B cell (primary cell): ENCODE measurements around the gene ERVFRD-1. TPM values are rescaled to one million over a fixed set of nuclear protein-coding genes. Genes with fewer than 3 reads are reported as not detected.

Experiments used
- ATAC-seq: fragments of 200-7000 bp; cut with Tn5 transposase; one replicate; pipeline ENCODE4 v1.10.0; 2021; ENCODE audit warnings: low read depth, mild to moderate bottlenecking, moderate number of reproducible peaks, moderate library complexity
- CTCF ChIA-PET: fragments of 350-600 bp; sonication (Branson Sonifier 250); formaldehyde crosslinking; loops from one replicate; lab custom pipeline; 2021; ENCODE audit warnings: antibody characterized with exemption, inconsistent platforms; lab: Charles Lee
- POLR2A ChIA-PET: fragments of 350-600 bp; sonication (Branson Sonifier 250); formaldehyde crosslinking; loops from one replicate; lab custom pipeline; 2021; ENCODE audit warnings: antibody characterized with exemption; lab: Charles Lee
- DNase-seq: peaks from one replicate; pipeline ENCODE4 v3.0.0; 2013
- H2AFZ ChIP-seq: 2 replicates; pipeline ENCODE4 v1.6.1; 2012; ENCODE audit warnings: mild to moderate bottlenecking, low read depth, low read length; ENCODE audit not compliant: insufficient read depth, poor library complexity, severe bottlenecking
- H3K27ac ChIP-seq, 2 donors: 1 replicate in 1 of 2; 2 replicates in 1 of 2; pipeline ENCODE4 v1.5.1; 2012 to 2013; ENCODE audit warnings: low read length in 2 of 2, mild to moderate bottlenecking in 2 of 2, moderate library complexity in 1 of 2
- H3K27me3 ChIP-seq, 4 experiments: fragments of 200-600 bp in 1 of 4; sonication (generic) in 1 of 4; replicated peaks in 1 of 4; 1 replicate in 2 of 4; 2 replicates in 2 of 4; pipeline versions ENCODE4 v1.6.1 to v1.7.0; 2013 to 2016; ENCODE audit warnings: low read length in 3 of 4, mild to moderate bottlenecking in 2 of 4, mixed read lengths in 1 of 4, moderate library complexity in 1 of 4; ENCODE audit not compliant: insufficient read depth in 4 of 4, control insufficient read depth in 3 of 4; ENCODE audit errors: control extremely low read depth in 1 of 4
- H3K36me3 ChIP-seq, 2 experiments: replicated peaks in 1 of 2; 1 replicate in 1 of 2; 2 replicates in 1 of 2; pipeline versions ENCODE4 v1.6.1 to v1.7.1; 2013; ENCODE audit warnings: low read length in 1 of 2; ENCODE audit not compliant: insufficient read depth in 2 of 2, control insufficient read depth in 1 of 2; ENCODE audit errors: control extremely low read depth in 1 of 2, extremely low read depth in 1 of 2
- H3K4me1 ChIP-seq, 2 donors: fragments of 200-600 bp in 1 of 2; sonication (generic) in 1 of 2; 1 replicate in 1 of 2; 2 replicates in 1 of 2; pipeline versions ENCODE4 v1.5.1 to v1.6.1; 2013 to 2017; ENCODE audit warnings: low read length in 2 of 2; ENCODE audit not compliant: control insufficient read depth in 2 of 2, insufficient read depth in 2 of 2
- H3K4me2 ChIP-seq: replicated peaks from 2 replicates; pipeline ENCODE3; 2012; ENCODE audit warnings: mild to moderate bottlenecking, low read depth, low read length; ENCODE audit not compliant: poor library complexity, severe bottlenecking
- H3K4me3 ChIP-seq, 5 experiments: fragments of 200-600 bp in 1 of 5; sonication (generic) in 1 of 5; 1 replicate in 3 of 5; 2 replicates in 2 of 5; pipeline versions ENCODE4 v1.5.1 to v1.7.0; 2011 to 2016; ENCODE audit warnings: low read length in 4 of 5, mild to moderate bottlenecking in 4 of 5, low read depth in 2 of 5, control low read depth in 1 of 5, moderate library complexity in 1 of 5; ENCODE audit not compliant: insufficient read depth in 1 of 5; ENCODE audit errors: control extremely low read depth in 1 of 5, extremely low read depth in 1 of 5
- H3K79me2 ChIP-seq: fragments of 200-600 bp; sonication (generic); one replicate; pipeline ENCODE4 v1.6.0; 2016; ENCODE audit warnings: low read length; ENCODE audit not compliant: control insufficient read depth, insufficient read depth
- H3K9ac ChIP-seq: fragments of 200-600 bp; sonication (generic); 2 replicates; pipeline ENCODE4 v1.6.1; 2017; ENCODE audit warnings: mild to moderate bottlenecking, low read length, moderate library complexity
- H3K9me3 ChIP-seq, 3 donors: one replicate each; pipeline versions ENCODE4 v1.6.1 to v1.7.1; 2013; ENCODE audit warnings: low read length in 2 of 3; ENCODE audit not compliant: control insufficient read depth in 2 of 3, insufficient read depth in 1 of 3; ENCODE audit errors: control extremely low read depth in 1 of 3
- H4K20me1 ChIP-seq: 2 replicates; pipeline ENCODE4 v1.6.0; 2012; ENCODE audit warnings: mild to moderate bottlenecking, low read length; ENCODE audit not compliant: insufficient read depth, control insufficient read depth, poor library complexity, severe bottlenecking
- H3K27ac Mint-ChIP-seq: one replicate; pipeline ENCODE4 v1.8.0; 2021; ENCODE audit warnings: mixed read lengths
- H3K27me3 Mint-ChIP-seq: one replicate; pipeline ENCODE4 v1.8.0; 2021; ENCODE audit warnings: mixed read lengths
- H3K4me1 Mint-ChIP-seq: one replicate; pipeline ENCODE4 v1.8.0; 2021; ENCODE audit warnings: mixed read lengths
- H3K4me3 Mint-ChIP-seq: one replicate; pipeline ENCODE4 v1.8.0; 2021; ENCODE audit warnings: mixed read lengths
- H3K9me3 Mint-ChIP-seq: one replicate; pipeline ENCODE4 v1.8.0; 2022; ENCODE audit warnings: mixed read lengths; ENCODE audit not compliant: insufficient read depth
- CTCF ChIP-seq: fragments of 200-600 bp; IDR thresholded peaks from one replicate; pipeline ENCODE4 v1.8.0; 2022; ENCODE audit warnings: antibody characterized with exemption, mild to moderate bottlenecking
- EZH2 ChIP-seq: IDR thresholded peaks from 2 replicates; pipeline ENCODE4 v1.6.1; 2012; ENCODE audit warnings: borderline replicate concordance, low read depth, mild to moderate bottlenecking, moderate library complexity, low read length; ENCODE audit not compliant: insufficient read depth, poor library complexity, severe bottlenecking
- WGBS: methylation state at CpG from one replicate; pipeline ENCODE4 v1.1.5; 2013; ENCODE audit warnings: missing lambda C conversion rate; ENCODE audit not compliant: insufficient coverage; 5-methylcytosine and 5-hydroxymethylcytosine counted together
- intact Hi-C: fragments of 100-400 bp; cut with micrococcal nuclease; formaldehyde crosslinking; loops from one replicate; pipeline ENCODE4 v1.10.0; 2022
- polyA plus RNA-seq: library from polyadenylated mRNA; depleted of rRNA; stranded (reverse); fragments of >200 nt; gene quantifications from 2 replicates; pipeline ENCODE4 v1.2.3, GENCODE V29; 2012
- total RNA-seq, 2 donors: library from RNA; stranded (reverse); fragments of 120-200 nt in 1 of 2; gene quantifications; 1 replicate in 1 of 2; 2 replicates in 1 of 2; pipeline versions ENCODE4 v1.2.3 to v1.2.4, GENCODE V29; 2013 to 2022

ERVFRD-1 gene
- total and polyA plus RNA-seq, 2 donors (not counting 1 experiment from before 2014, with no cell fraction given), result not detected

DNA sequence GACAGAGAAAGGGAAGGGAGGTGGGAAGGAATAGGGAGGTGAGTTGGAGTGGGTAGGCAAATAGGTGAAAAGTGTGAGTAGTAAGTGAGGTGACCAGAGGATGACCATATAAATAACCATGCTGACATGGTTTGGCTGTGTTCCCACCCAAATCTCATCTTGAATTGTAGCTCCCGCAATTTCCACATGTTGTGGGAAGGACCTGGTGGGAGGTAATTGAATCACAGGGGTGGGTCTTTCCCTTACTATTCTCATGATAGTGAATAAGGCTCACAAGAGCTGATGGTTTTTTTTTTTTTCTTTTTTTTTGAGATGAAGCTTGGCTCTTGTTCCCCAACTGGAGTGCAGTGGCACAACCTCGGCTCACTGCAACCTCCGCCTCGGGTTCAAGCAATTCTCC lies 39.4 kb downstream of the ERVFRD-1 start:
- intact Hi-C loops, result no loop called here
- no peaks in the 10 kb centered on the region for H3K9me3 ChIP-seq
- H3K27ac Mint-ChIP-seq, result no peak overlapping the region
- no peaks in the 10 kb centered on the region for H3K27me3 ChIP-seq
- H3K9me3 Mint-ChIP-seq, result no peaks in the 10 kb centered on the region
- 100% methylated on average over 2 of the region's 4 CpGs for WGBS
- H3K4me3 ChIP-seq, result no peak overlapping the region
- DNase-seq (no peak), ATAC-seq (no peak)
- no peaks in the 10 kb centered on the region for H3K27me3 Mint-ChIP-seq
- no peaks in the 10 kb centered on the region for H3K4me1 ChIP-seq
- no peak overlapping the region for H2AFZ ChIP-seq
- H3K4me1 Mint-ChIP-seq, result no peaks in the 10 kb centered on the region
- H3K79me2 ChIP-seq, result no peaks in the 10 kb centered on the region
- TF ChIP-seq CTCF (no peak), EZH2 (no peak)
- no peaks in the 10 kb centered on the region for H3K36me3 ChIP-seq
- ChIA-PET POLR2A (no interaction called here), CTCF (interaction anchor here (0.7 to 5.0 kb wide), 4 partner anchors 35 to 423 kb away, joined by 3 to 42 read pairs (median 7); no protein-coding TSS in a partner anchor)
- no peak overlapping the region for H3K9ac ChIP-seq
- H3K4me3 Mint-ChIP-seq, result no peak overlapping the region
- no peak overlapping the region for H3K4me2 ChIP-seq
- H3K27ac ChIP-seq, result no peak overlapping the region
- H4K20me1 ChIP-seq, result no peaks in the 10 kb centered on the region

DNA sequence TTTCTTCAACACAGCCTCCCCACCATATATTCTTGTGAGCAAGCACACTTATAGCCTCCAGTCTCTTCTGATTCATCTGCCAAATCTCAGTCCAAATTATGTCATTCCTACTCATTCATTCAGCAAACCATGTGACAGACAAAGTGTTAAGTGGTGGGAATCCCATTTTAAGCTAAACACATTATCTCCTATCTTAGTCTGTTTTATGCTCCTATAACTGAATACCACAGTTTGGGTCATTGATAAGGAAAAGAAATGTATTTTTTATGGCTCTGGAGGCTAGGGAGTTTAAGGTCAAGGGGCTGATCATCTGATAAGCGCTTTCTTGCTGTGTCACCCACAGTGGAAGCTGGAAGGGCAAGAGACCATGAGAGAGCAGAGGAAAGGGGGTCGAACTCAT lies 41.8 kb downstream of the ERVFRD-1 start:
- no peak for ATAC-seq
- no peak for DNase-seq
- H3K27ac ChIP-seq, result no peak overlapping the region
- H3K9me3 ChIP-seq, result no peaks in the 10 kb centered on the region
- H3K4me2 ChIP-seq, result no peak overlapping the region
- intact Hi-C loops, result loop anchor here (1.0 to 5.0 kb wide), 2 partner anchors 115 to 267 kb away; no protein-coding TSS in a partner anchor
- WGBS, result no CpG with 5 or more reads among the region's 2 CpGs
- H3K27me3 ChIP-seq, result no peaks in the 10 kb centered on the region
- POLR2A ChIA-PET, result no interaction called here
- no peak overlapping the region for H2AFZ ChIP-seq
- H3K4me3 ChIP-seq, result no peak overlapping the region
- Mint-ChIP-seq H3K9me3 (no peaks in the 10 kb centered on the region), H3K4me3 (no peak overlapping the region), H3K27me3 (peaks cover 3% of the 10 kb centered on the region), H3K4me1 (no peaks in the 10 kb centered on the region), H3K27ac (no peak overlapping the region)
- no peaks in the 10 kb centered on the region for H3K79me2 ChIP-seq
- H4K20me1 ChIP-seq, result no peaks in the 10 kb centered on the region
- CTCF ChIA-PET, result interaction anchor here (0.8 to 5.0 kb wide), 9 partner anchors 15 to 589 kb away, joined by 3 to 60 read pairs (median 5); no protein-coding TSS in a partner anchor
- TF ChIP-seq EZH2 (no peak), CTCF (no peak)
- H3K9ac ChIP-seq, result no peak overlapping the region
- no peaks in the 10 kb centered on the region for H3K4me1 ChIP-seq
- no peaks in the 10 kb centered on the region for H3K36me3 ChIP-seq
